ENCODE measurements around the gene NFATC2.

The NFATC2 gene

GRCh38 chr20:51490635-51491034 is 51.9 kb downstream of the NFATC2 start:
- H3K79me2 ChIP-seq (ENCODE audit: insufficient read depth, low read length) = peaks cover 32% of the 10 kb centered on the region
- no peaks in the 10 kb centered on the region for H3K9me2 ChIP-seq (replicated peaks; ENCODE audit: low read depth, low read length)
- no peak for TF ChIP-seq EZH2phosphoT487 (IDR thresholded peaks at IDR 0.05; ENCODE audit: borderline replicate concordance)
- no peak for TF ChIP-seq CTCF (conservative IDR thresholded peaks at IDR 0.05; ENCODE audit: low read length)
- H3K4me3 ChIP-seq (ENCODE audit: low read length, poor library complexity, severe bottlenecking) = no peak overlapping the region
- no peak overlapping the region for H3K4me2 ChIP-seq (ENCODE audit: low read depth, low read length, poor library complexity, severe bottlenecking)
- H3K4me1 ChIP-seq (ENCODE audit: insufficient read depth, low read length, poor library complexity, severe bottlenecking) = peaks cover 14% of the 10 kb centered on the region
- peaks cover 8% of the 10 kb centered on the region for H4K20me1 ChIP-seq (ENCODE audit: insufficient read depth, low read length, poor library complexity, severe bottlenecking)
- H3K27me3 ChIP-seq (ENCODE audit: insufficient read depth, low read length, poor library complexity, severe bottlenecking) = no peaks in the 10 kb centered on the region
- H3K9ac ChIP-seq (ENCODE audit: low read depth, low read length, poor library complexity, severe bottlenecking) = no peak overlapping the region
- H2AFZ ChIP-seq (ENCODE audit: low read length) = no peak overlapping the region
- no peaks in the 10 kb centered on the region for H3K9me3 ChIP-seq (ENCODE audit: insufficient read depth, low read depth, low read length)
- H3K36me3 ChIP-seq (ENCODE audit: insufficient read depth, low read length) = peaks cover 49% of the 10 kb centered on the region; the same call in 1 of the 2 replicates
- H3F3A ChIP-seq (ENCODE audit: low read depth) = no peaks in the 10 kb centered on the region

GRCh38 chr20:51489611-51490010 is 52.9 kb downstream of the NFATC2 start:
- H2AFZ ChIP-seq (ENCODE audit: low read length) = no peak overlapping the region
- peaks cover 29% of the 10 kb centered on the region for H3K79me2 ChIP-seq (ENCODE audit: insufficient read depth, low read length)
- TF ChIP-seq EZH2phosphoT487 (IDR thresholded peaks at IDR 0.05; ENCODE audit: borderline replicate concordance) = no peak
- no peak for TF ChIP-seq CTCF (conservative IDR thresholded peaks at IDR 0.05; ENCODE audit: low read length)
- no peak overlapping the region for H3K4me2 ChIP-seq (ENCODE audit: low read depth, low read length, poor library complexity, severe bottlenecking)
- no peaks in the 10 kb centered on the region for H3K9me3 ChIP-seq (ENCODE audit: insufficient read depth, low read depth, low read length)
- H3K4me1 ChIP-seq (ENCODE audit: insufficient read depth, low read length, poor library complexity, severe bottlenecking) = peaks cover 11% of the 10 kb centered on the region
- no peaks in the 10 kb centered on the region for H3K27me3 ChIP-seq (ENCODE audit: insufficient read depth, low read length, poor library complexity, severe bottlenecking)
- peaks cover 53% of the 10 kb centered on the region; the same call in 1 of the 2 replicates for H3K36me3 ChIP-seq (ENCODE audit: insufficient read depth, low read length)
- H3K9me2 ChIP-seq (replicated peaks; ENCODE audit: low read depth, low read length) = no peaks in the 10 kb centered on the region
- H4K20me1 ChIP-seq (ENCODE audit: insufficient read depth, low read length, poor library complexity, severe bottlenecking) = peaks cover 8% of the 10 kb centered on the region
- H3K9ac ChIP-seq (ENCODE audit: low read depth, low read length, poor library complexity, severe bottlenecking) = no peak overlapping the region
- H3F3A ChIP-seq (ENCODE audit: low read depth) = no peaks in the 10 kb centered on the region
- no peak overlapping the region for H3K4me3 ChIP-seq (ENCODE audit: low read length, poor library complexity, severe bottlenecking)

- peaks cover 21% of the 10 kb centered on the region for H3K79me2 ChIP-seq (ENCODE audit: insufficient read depth, low read length)
- H2AFZ ChIP-seq (ENCODE audit: low read length) = no peak overlapping the region
- H3K4me3 ChIP-seq (ENCODE audit: low read length, poor library complexity, severe bottlenecking) = no peak overlapping the region
- TF ChIP-seq CTCF (conservative IDR thresholded peaks at IDR 0.05; ENCODE audit: low read length) = no peak
- no peak for TF ChIP-seq EZH2phosphoT487 (IDR thresholded peaks at IDR 0.05; ENCODE audit: borderline replicate concordance)
- H3F3A ChIP-seq (ENCODE audit: low read depth) = no peaks in the 10 kb centered on the region
- H3K36me3 ChIP-seq (ENCODE audit: insufficient read depth, low read length) = peaks cover 46% of the 10 kb centered on the region; the same call in 1 of the 2 replicates
- H4K20me1 ChIP-seq (ENCODE audit: insufficient read depth, low read length, poor library complexity, severe bottlenecking) = peaks cover 8% of the 10 kb centered on the region
- no peak overlapping the region for H3K9ac ChIP-seq (ENCODE audit: low read depth, low read length, poor library complexity, severe bottlenecking)
- H3K27me3 ChIP-seq (ENCODE audit: insufficient read depth, low read length, poor library complexity, severe bottlenecking) = no peaks in the 10 kb centered on the region
- H3K9me2 ChIP-seq (replicated peaks; ENCODE audit: low read depth, low read length) = no peaks in the 10 kb centered on the region
- H3K4me1 ChIP-seq (ENCODE audit: insufficient read depth, low read length, poor library complexity, severe bottlenecking) = peaks cover 7% of the 10 kb centered on the region
- no peak overlapping the region for H3K4me2 ChIP-seq (ENCODE audit: low read depth, low read length, poor library complexity, severe bottlenecking)
- H3K9me3 ChIP-seq (ENCODE audit: insufficient read depth, low read depth, low read length) = no peaks in the 10 kb centered on the region
These were observed 54.2 kb downstream of the NFATC2 start for GRCh38 chr20:51488331-51488730.
